GM19035 (cell line): ENCODE results near the gene RRBP1.
"Not testable (repeated sequence)": the region's sequence is repeated elsewhere in the genome, so short reads cannot be mapped to it uniquely, and the experiment has no call there.

Experiments
- ATAC-seq: cut with Tn5 transposase; IDR thresholded peaks from one replicate; pipeline ENCODE4 v1.9.1; 2021; ENCODE audit not compliant: unreplicated experiment

Gene RRBP1

DNA sequence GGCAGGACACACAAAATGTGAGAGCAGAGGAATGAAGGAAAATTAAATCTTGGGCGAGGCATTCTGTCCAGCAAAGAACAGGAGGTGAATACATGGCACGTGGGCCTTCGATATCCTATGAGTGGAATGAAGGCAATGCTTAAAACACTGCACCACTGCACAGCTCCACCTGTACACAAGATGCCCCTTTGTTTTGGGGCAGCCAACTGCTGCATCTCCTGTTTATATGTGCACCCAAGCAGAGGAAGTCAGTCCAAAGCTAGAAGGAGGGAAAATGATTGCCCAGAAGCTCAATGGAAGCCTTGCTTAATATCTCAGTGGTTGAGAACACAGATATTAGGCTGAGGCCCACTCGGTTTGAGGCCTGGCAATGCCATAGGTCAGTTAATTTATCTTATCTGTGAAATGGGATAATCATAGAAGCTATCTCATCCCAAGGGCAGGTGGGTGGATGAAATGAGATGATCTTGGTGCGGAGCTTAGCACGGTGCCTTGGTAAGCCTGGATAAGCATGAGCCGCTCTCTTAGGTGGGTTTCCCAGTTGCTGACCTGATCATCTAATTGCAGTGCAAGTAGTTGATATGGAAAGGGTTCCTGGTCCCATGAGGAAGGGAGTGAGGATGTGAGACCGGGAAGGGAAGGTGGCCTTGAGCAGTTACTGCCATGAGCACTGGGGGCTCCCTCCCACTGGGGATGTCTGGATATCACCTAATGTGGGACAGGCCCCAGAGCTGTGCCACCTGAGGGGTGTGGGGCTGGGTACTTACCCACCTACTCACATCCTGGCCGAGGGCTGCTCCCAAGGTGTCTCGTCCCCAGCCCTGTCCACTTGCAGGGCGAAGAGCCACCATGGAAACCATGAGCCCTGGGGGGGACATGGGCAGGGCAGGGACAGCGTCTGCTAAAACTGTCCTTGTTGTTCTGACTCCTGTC lies 27.6 kb upstream of the RRBP1 start:
- no peak for ATAC-seq

DNA sequence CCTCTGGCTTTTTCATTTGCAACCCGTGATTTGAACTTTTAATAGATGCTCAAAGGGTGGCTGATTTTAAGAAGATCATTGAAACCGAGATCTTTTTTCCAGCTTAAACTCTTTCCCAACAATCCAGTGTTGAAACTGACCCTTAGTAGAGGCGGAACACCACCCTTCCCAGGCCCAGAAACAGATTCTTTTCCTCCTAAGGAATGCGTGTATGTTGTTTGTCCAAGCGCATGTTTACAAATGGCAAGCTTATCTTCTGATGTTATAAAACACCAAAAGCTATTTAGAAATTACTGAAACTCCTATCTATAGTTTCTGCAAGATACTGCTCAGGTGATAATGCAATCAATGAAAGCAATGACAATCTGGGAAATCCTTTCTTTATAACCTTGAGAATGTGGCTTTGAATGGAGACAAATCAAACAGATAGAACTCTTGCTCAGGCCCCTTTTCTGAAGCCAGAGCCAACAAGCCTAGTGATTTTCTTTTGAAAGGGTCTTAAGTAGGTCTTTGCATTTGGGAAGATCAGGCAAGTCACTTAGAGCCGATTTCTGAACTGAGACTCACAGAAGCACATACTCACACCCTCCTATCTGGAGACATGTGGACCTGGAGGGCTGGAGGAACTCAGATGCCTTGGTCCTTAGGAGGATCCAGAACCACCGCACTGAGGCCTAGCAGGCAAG lies 26.8 kb upstream of the RRBP1 start:
- no peak for ATAC-seq

DNA sequence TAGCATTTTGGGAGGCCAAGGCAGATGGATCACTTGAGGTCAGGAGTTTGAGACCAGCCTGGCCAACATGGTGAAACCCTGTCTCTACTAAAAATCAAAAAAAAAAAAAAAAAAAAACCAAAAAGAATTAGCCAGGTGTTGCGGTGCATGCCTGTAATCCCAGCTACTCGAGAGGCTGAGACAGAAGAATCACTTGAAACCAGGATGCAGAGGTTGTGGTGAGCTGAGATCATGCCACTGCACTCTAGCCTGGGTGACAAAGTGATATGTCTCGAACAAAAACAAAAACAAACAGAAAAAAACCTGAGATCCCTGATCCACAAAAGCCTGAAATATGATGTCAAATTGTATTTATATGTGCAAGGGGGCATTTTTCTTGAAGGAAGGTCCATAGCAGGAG lies 25.9 kb upstream of the RRBP1 start:
- not testable (repeated sequence) for ATAC-seq

DNA sequence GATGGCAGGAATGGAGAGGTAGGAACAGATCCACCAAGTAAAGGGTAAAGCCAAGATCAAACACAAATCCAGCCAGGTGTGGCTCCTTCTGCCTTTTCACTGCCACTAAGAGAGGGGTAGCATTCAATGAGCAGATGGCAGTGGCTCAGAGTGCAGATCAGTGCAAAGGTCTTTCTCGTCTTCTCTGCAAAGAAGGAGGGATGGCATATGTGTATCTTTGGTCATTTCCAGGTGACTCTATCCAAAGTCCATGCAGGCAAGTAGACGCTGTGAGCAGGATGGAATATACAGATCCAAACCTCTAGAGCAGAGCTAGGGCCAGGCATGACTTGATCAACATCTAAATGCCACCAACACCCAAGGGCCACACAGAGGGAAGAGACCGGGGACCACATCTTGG lies 24.6 kb upstream of the RRBP1 start:
- ATAC-seq: no peak

DNA sequence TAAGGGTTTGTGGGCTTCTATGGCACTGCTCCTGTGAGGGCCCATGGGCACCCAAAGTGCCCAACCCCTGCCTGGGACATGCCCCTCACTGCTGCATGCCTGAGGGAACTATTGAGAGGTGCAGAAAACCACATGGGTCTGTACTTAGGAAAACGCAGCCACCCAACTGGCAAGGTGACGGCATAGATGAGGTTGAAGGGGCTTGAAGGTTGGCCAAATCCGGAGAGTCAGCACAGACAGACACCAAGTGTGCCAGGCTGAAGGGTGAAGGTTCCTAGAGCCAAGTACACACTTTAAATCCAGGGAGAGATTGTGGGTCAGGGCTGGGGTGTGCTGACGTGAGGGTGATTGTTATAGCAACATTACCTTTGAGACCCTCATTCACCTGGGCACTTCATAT lies 23.9 kb upstream of the RRBP1 start:
- no peak for ATAC-seq

DNA sequence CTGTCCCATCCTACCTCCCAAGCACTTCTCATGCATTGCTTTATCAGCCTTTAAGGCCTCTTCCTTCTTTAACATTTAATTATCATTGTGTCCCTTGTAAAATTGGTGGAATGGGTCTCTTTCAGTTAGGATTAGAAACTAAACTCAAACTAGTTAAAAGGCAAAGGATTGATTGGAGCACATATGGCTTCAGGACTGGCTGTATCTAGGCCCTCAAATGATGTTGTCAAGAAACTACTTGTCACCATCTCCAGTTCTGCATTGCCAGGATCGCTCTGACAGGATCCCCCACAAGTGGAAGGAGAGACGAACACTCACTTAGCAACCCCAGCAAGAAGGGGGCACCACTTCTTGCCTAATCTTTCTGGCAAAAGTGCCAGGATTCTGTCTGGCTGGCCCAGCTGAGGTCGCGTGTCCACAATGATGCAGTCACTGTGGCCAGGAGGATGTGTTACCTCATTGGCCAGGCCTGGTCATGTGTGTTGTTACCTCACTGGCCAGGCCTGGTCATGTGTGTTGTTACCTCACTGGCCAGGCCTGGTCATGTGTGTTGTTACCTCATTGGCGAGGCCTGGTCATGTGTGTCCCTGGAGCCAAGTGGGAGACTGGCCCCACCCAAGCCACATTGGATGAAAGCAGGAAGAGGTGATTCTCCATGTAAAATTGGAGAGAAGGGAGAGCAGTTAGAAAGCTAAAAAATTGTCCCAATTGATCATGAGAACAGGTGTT lies 22.7 kb upstream of the RRBP1 start:
- ATAC-seq: no peak

DNA sequence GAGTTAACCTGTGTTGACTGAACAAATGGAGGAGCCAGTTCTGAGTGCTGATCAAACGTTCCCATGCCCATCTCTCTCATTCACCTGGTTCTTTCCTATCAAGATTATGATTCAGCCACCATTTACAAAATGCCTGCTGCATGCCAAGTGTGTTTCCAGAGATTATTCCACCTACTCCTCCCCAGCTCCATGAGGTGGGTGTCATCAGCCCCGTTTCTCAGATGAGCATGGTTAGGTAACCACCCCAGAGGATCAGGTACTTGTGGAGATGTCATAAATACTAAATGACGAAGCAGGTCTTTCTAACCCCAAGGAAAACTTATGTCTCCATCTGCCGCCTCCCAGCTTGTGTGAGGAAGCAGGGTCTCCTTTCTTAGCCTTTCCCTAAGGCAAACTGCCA lies 19.8 kb upstream of the RRBP1 start:
- no peak for ATAC-seq

DNA sequence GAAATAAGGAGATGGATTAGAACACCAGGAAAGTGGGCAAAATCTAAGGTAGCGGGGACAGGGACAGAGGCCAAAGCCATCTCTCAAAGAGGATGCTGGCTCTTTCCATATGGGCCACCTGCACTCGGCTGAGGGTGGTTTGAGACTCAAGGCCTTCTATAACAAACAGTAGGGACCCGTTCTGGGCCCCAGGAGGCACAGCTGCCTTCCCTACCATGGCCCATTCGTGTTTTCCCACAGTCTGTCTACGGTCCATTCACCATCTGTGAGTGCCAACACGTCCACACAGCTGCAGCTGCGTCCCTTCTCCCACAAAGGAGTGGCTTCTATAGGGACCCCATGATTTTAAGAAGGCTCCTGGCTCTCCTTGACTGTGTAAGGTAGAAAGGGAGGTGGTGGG lies 18.6 kb upstream of the RRBP1 start:
- no peak for ATAC-seq

DNA sequence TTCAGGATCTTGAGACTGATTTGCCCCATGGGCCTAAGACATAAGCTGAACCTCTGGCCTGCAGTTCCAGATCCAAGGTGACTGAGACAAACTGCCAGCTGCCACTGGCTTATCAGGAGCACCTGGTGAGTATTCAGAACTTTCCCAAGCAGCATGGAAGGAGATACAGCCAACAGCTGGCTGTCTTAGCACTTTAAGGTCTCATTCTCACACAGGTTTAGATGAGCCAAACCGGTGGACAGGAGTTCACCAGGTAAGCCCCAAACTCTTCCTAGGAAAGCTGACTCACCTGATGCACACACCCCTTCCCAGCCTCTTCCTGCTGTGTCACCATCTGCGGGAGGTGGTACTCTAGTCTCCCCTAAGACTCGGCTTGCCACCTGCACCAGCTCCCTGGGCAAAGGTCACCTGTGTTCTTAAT lies 17.9 kb upstream of the RRBP1 start, which contains the start of gene BANF2:
TSS of gene BANF2 (plus strand) at position 36 of the 421 bp plus-strand sequence. CDS start 25,060 bp downstream, outside the sequence.
- no peak for ATAC-seq

DNA sequence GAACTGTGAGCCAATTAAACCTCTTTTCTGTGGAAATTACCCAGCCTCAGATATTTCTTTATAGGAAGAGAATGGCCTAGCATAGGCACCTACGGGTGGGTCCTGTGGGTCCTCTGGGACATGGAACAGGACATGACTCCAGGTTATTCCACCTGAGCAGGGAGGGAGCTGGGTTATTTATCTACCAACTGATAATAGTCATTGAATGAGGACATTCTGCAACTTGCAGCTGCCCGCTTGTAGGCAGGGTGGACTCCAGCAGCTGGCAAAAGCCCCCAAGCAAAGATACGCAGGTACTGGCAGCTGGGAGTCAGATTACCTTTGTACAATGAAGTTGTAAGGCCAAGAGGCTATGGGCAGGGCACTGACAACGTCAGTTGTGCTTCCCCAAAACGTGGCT lies 16.3 kb upstream of the RRBP1 start:
- no peak for ATAC-seq

DNA sequence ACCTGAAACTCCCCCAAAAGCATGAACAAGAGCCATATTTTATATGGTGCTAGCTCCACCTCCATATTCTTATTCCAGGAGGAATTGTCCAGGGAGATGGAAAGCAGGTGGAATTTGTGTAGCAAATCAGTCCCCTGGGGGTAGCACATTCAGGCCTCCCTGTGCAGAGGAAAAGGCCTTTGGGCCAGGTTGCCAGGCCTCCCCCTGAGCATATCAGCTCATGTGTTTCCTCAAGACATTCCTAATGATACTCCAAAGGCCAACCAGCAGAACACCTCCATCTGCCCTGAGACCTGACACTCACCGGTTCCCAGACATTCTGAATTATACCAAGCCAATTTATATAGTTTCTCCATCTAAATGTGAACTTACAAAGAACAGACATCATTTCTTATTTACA lies 15.1 kb upstream of the RRBP1 start:
- no peak for ATAC-seq

DNA sequence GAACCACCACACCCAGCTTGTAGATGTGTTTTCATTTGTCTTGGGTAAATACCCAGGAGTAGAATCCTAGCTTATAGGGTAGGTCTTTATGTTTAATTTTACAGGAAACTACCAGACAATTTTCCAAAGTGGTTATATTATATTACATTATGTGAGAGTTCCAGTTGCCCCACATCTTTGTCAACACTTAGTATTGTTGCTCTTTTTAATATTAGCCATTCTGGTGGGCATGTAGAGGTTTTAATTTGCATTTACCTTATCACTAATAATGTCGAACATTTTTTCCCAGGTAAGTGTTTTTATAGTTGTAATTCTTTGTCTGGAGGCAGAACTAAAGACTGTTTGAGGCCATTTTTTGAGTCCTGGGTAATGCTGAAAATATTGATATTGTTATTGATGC lies 14.2 kb upstream of the RRBP1 start:
- no peak for ATAC-seq

DNA sequence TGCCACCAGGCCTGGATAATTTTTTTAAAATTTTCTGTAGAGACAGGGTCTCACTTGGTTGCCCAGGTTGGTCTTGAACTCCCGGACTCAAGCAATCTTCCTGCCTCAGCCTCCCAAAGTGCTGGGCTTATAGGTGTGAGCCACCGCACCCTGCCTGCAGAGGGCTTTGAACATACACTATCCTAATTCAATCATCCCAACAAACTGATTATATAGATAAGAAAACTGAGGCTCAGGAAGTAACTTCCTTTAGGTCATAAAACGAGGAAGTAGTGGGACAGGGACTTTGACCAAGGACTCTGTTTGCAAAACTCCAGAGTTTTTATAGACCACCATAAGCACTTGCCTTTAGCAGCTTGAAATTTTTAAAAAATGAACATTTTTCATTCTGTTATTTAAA lies 12.7 kb upstream of the RRBP1 start:
- no peak for ATAC-seq

DNA sequence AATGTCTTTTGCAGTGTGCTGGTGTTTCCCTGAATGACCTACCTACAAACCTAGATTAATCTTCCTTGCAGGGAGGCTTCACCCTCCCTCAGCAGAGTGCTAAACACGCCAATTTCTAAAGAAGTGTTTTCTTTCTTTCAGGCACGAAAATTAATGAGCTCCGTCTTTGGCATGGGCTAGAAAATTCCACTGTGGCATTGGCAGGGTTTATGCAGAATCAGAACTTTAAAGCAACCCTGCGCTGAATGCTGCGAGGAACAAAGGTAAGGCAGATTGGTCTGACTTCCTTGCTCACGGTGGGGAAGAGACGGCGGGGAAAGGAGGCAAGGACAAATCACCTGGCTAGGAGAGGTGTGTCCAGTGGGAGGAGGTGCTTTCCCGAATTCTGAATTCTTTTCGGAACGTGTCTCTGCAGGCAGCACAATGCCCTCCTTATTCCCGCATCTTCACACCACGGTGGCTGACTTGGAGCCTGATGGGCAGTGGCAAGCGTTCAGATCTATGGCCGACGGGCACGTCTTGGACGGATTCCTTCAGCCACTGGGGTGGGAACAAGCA lies 11.5 kb upstream of the RRBP1 start:
- no peak for ATAC-seq

DNA sequence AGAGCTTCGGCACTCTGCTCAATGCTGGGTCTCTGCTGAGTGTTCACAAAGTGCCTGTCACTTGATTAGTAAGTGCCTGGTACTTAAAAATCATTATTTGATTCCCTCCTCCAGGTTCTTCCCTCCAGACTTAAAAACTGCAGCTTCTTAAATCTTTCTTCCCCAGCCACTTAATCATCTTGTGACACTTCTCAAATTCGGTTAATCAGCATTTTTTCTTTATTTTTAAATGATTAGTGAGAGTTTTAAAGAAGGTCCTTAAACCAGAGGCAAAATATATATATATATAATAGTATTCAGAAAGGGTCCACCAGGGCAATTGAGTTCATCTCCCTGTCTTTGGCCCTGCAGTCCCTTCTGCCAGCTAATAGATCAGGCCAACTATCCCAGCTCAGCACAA lies 9.7 kb upstream of the RRBP1 start:
- no peak for ATAC-seq

DNA sequence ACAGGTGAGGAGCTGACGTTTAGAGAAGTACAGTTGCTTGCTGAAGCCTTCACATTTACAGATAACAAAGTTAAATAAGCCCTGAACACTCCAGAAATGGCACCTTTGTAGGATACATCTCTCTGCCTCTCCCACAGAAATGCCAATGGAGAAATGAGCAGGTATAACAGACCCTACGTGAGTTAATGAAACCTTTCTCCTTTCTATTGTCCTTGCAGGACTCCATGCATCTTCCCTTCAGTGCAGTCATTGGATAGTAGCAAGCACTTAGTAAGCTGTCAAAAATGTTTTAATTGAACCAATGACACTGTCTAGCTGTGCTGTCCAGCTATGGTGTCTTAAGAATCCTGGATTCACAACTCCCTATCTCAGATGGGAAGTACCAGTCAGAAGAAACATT lies 8.1 kb upstream of the RRBP1 start:
- ATAC-seq: no peak

DNA sequence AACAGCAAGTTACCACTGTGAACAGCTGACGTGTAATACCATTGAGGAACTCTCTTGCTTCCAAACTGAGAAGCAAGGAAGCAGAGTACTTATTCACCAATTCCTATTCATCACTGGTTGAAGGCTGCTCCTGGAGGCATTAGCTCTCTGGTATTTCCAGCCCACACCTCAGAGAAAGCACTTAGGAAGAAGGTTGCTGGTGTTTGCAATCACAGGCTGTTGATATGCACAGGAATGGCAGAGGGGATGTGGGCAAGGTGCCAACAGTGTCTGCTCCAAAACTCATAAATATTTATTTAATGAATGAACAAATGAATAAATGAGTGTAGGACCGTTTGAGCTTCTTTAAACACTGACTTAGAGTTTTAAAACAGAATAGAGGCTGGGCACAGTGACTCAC lies 6.9 kb upstream of the RRBP1 start:
- ATAC-seq: no peak

DNA sequence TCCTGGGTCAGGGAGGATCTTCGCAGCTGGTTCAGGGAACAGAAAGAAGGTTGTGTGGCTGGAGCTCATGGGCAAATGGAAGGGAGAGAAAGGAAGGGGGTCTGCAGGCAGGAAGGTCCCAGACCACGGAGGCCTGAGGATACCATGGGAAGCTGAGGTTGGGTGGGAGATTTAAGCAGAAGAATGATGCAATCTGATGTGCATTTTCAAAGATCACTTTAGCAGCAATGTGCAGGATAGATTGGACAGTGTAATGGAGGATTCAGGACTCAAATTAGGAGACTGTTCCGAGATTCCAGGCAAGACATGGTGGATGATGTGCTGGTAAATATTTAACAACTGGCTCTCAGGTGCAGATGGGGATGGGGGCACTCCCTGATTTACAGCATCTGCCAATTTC lies 5.8 kb upstream of the RRBP1 start:
- ATAC-seq: no peak

DNA sequence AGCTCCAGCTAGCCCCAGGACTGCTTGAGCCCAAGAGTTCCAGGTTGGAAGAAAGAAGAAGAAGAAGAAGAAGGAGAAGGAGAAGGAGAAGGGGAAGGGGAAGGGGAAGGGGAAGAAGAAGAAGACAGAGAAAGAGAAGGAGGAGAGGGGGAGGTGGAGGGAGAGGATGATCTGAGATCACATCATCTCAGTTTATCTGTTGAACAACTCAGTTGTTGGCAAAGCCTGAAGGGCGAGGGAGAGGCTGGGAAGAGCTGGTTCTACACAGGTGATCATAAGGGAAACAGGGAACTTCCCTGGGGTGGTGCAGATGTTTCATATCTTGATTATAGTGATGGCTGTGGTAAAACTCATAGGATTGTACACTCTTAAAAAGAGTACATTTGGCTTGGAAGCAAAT lies 3.1 kb upstream of the RRBP1 start:
- no peak for ATAC-seq

DNA sequence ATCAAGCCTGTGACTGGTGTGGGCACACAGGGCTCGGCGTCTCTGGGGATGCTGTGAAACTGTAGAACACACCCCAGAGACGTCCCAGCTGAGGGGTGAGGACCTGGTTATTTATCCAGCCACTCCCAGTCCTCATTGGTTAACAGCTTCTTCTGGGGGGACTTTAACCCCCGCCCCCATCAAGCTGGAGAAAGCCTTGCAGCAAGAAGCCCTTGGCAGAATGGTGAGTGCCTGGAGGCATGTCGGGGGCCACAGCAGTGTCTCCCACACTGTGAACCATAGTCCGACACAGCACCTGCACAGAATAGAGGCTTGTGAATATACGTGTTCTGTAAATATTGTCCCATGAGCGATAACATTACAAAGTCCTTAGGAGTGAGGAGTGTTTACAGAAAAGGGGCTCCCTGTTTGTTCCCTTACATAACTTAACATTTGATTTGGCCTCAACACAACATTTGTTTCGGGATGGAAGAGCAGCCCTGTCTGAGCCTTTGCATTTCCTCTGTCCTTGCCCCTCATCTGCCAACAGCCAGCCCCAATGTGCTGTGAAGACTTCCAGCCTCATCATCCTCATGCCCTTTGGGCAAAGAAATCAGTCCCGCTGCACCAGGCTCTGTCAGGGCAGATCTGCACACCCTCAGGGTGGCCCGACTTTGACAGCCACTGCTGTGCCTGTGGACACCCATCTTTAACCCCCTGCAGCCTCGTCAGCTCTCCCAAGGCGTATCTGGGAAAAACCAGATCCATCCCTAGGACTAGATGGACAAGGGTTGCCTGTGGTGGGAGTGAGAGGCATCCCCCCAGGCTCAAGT lies 2.2 kb upstream of the RRBP1 start:
- ATAC-seq: no peak
